ENCODE results near the gene SENP2.

SENP2 gene

GRCh38 chr3:185657691-185658503 lies 71.8 kb downstream of the SENP2 start:
- Histone ChIP-seq H3K9me3 (ENCODE audit: insufficient read depth, low read depth, low read length) (no peaks in the 10 kb centered on the region), H4K91ac (ENCODE audit: low read depth, low read length) (no peak overlapping the region), H2BK5ac (ENCODE audit: low read depth, low read length, poor library complexity) (no peak overlapping the region), H4K12ac (ENCODE audit: low read depth, low read length) (no peak overlapping the region), H3K36me3 (ENCODE audit: control insufficient read depth in 1 of 2, insufficient read depth in 2 of 2, low read length in 2 of 2) (peaks cover 50 to 54% of the 10 kb centered on the region in 2 experiments), H3K9ac (ENCODE audit: low read length) (no peak overlapping the region), H3K27ac (ENCODE audit: low read depth, low read length) (no peak overlapping the region), H3K14ac (ENCODE audit: low read length) (no peak overlapping the region), H4K8ac (ENCODE audit: low read depth, low read length) (no peak overlapping the region), H3K4ac (ENCODE audit: low read depth, low read length) (no peak overlapping the region), H3K79me2 (ENCODE audit: control insufficient read depth, insufficient read depth, low read length, poor library complexity) (no peaks in the 10 kb centered on the region), H3K79me1 (ENCODE audit: low read length) (no peaks in the 10 kb centered on the region), H3K27me3 (ENCODE audit: insufficient read depth, low read length) (no peaks in the 10 kb centered on the region), H3K4me2 (ENCODE audit: low read length) (no peak overlapping the region), H3K4me1 (ENCODE audit: control insufficient read depth in 1 of 2, insufficient read depth in 2 of 2, low read length in 2 of 2) (peaks cover 12 to 15% of the 10 kb centered on the region in 2 experiments), H3K18ac (ENCODE audit: low read length) (peak overlapping the region; percentile 34), H3K23ac (ENCODE audit: low read length) (no peak overlapping the region), H2AFZ (ENCODE audit: insufficient read depth, low read length, poor library complexity) (no peak overlapping the region), H2BK12ac (ENCODE audit: low read length) (no peak overlapping the region), H2BK120ac (ENCODE audit: insufficient read depth, low read length, poor library complexity) (no peak overlapping the region), H3K4me3 (ENCODE audit: low read depth, low read length) (no peak overlapping the region), H2AK5ac (ENCODE audit: low read length) (no peak overlapping the region)
- peak in 1 of 2 donors; percentile 41 for DNase-seq
- WGBS (ENCODE audit: extremely low coverage, insufficient coverage, insufficient read length): no CpG with 5 or more reads among the region's 15 CpGs

- H3K4me3 ChIP-seq (ENCODE audit: low read depth, low read length): no peak overlapping the region
- no peak overlapping the region for H3K27ac ChIP-seq (ENCODE audit: low read depth, low read length)
- peak overlapping the region; percentile 7 for H2BK12ac ChIP-seq (ENCODE audit: low read length)
- H3K27me3 ChIP-seq (ENCODE audit: insufficient read depth, low read length): no peaks in the 10 kb centered on the region
- no peak overlapping the region for H2AFZ ChIP-seq (ENCODE audit: insufficient read depth, low read length, poor library complexity)
- no peaks in the 10 kb centered on the region for H3K79me1 ChIP-seq (ENCODE audit: low read length)
- no peak overlapping the region for H2AK5ac ChIP-seq (ENCODE audit: low read length)
- no peak overlapping the region for H4K12ac ChIP-seq (ENCODE audit: low read depth, low read length)
- H3K4me2 ChIP-seq (ENCODE audit: low read length): no peak overlapping the region
- H3K4me1 ChIP-seq (ENCODE audit: control insufficient read depth in 1 of 2, insufficient read depth in 2 of 2, low read length in 2 of 2): peaks cover 12 to 15% of the 10 kb centered on the region in 2 experiments
- no peak overlapping the region for H4K91ac ChIP-seq (ENCODE audit: low read depth, low read length)
- peaks cover 45 to 54% of the 10 kb centered on the region in 2 experiments for H3K36me3 ChIP-seq (ENCODE audit: control insufficient read depth in 1 of 2, insufficient read depth in 2 of 2, low read length in 2 of 2)
- no CpG with 5 or more reads among the region's 8 CpGs for WGBS (ENCODE audit: extremely low coverage, insufficient coverage, insufficient read length)
- DNase-seq: peak; percentile 96 to 98
- no peaks in the 10 kb centered on the region for H3K9me3 ChIP-seq (ENCODE audit: insufficient read depth, low read depth, low read length)
- no peak overlapping the region for H4K8ac ChIP-seq (ENCODE audit: low read depth, low read length)
- no peak overlapping the region for H3K18ac ChIP-seq (ENCODE audit: low read length)
- H2BK120ac ChIP-seq (ENCODE audit: insufficient read depth, low read length, poor library complexity): no peak overlapping the region
- no peak overlapping the region for H2BK5ac ChIP-seq (ENCODE audit: low read depth, low read length, poor library complexity)
- no peak overlapping the region for H3K4ac ChIP-seq (ENCODE audit: low read depth, low read length)
- no peak overlapping the region for H3K23ac ChIP-seq (ENCODE audit: low read length)
- no peaks in the 10 kb centered on the region for H3K79me2 ChIP-seq (ENCODE audit: control insufficient read depth, insufficient read depth, low read length, poor library complexity)
- H3K9ac ChIP-seq (ENCODE audit: low read length): no peak overlapping the region
- no peak overlapping the region for H3K14ac ChIP-seq (ENCODE audit: low read length)
These were observed 72.4 kb downstream of the SENP2 start for GRCh38 chr3:185658504-185658912.

DNA sequence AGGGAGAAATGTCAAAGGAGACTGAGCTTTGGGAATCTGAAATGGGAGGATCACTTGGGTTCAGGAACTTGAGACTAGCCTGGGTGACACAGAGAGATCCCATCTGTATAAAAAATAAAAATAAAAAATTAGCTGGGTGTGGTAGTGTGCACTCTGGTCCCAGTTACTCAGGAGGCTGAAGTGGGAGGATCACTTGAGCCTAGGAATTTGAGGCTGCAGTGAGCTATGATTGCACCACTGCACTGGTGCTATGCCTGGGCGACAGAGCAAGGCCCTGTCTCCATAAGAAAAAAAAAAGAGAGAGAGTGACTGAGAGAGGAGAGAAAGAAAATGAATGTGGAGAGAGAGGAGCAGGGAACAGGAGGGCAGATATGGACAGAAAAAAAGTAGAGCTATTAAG lies 72.8 kb downstream of the SENP2 start:
- no peaks in the 10 kb centered on the region for H3K27me3 ChIP-seq (ENCODE audit: insufficient read depth, low read length)
- no peak overlapping the region for H3K14ac ChIP-seq (ENCODE audit: low read length)
- no peak overlapping the region for H3K4ac ChIP-seq (ENCODE audit: low read depth, low read length)
- H3K79me1 ChIP-seq (ENCODE audit: low read length): no peaks in the 10 kb centered on the region
- no peak overlapping the region for H3K23ac ChIP-seq (ENCODE audit: low read length)
- peaks cover 12 to 15% of the 10 kb centered on the region in 2 experiments for H3K4me1 ChIP-seq (ENCODE audit: control insufficient read depth in 1 of 2, insufficient read depth in 2 of 2, low read length in 2 of 2)
- no peak overlapping the region for H2AFZ ChIP-seq (ENCODE audit: insufficient read depth, low read length, poor library complexity)
- no peak overlapping the region for H2BK12ac ChIP-seq (ENCODE audit: low read length)
- no CpG with 5 or more reads among the region's 1 CpG for WGBS (ENCODE audit: extremely low coverage, insufficient coverage, insufficient read length)
- no peak overlapping the region for H3K4me3 ChIP-seq (ENCODE audit: low read depth, low read length)
- no peak overlapping the region for H3K27ac ChIP-seq (ENCODE audit: low read depth, low read length)
- H3K36me3 ChIP-seq (ENCODE audit: control insufficient read depth in 1 of 2, insufficient read depth in 2 of 2, low read length in 2 of 2): peaks cover 45 to 51% of the 10 kb centered on the region in 2 experiments
- no peaks in the 10 kb centered on the region for H3K9me3 ChIP-seq (ENCODE audit: insufficient read depth, low read depth, low read length)
- no peak overlapping the region for H4K8ac ChIP-seq (ENCODE audit: low read depth, low read length)
- no peak overlapping the region for H2BK120ac ChIP-seq (ENCODE audit: insufficient read depth, low read length, poor library complexity)
- no peak overlapping the region for H3K4me2 ChIP-seq (ENCODE audit: low read length)
- H2BK5ac ChIP-seq (ENCODE audit: low read depth, low read length, poor library complexity): no peak overlapping the region
- H2AK5ac ChIP-seq (ENCODE audit: low read length): no peak overlapping the region
- H3K9ac ChIP-seq (ENCODE audit: low read length): no peak overlapping the region
- no peak overlapping the region for H4K91ac ChIP-seq (ENCODE audit: low read depth, low read length)
- H4K12ac ChIP-seq (ENCODE audit: low read depth, low read length): no peak overlapping the region
- no peak overlapping the region for H3K18ac ChIP-seq (ENCODE audit: low read length)
- H3K79me2 ChIP-seq (ENCODE audit: control insufficient read depth, insufficient read depth, low read length, poor library complexity): no peaks in the 10 kb centered on the region
- no peak for DNase-seq

GRCh38 chr3:185659942-185660921 lies 74.1 kb downstream of the SENP2 start:
- Histone ChIP-seq H3K4me1 (ENCODE audit: control insufficient read depth in 1 of 2, insufficient read depth in 2 of 2, low read length in 2 of 2) (peaks cover 12 to 15% of the 10 kb centered on the region in 2 experiments), H3K4me3 (ENCODE audit: low read depth, low read length) (no peak overlapping the region), H3K23ac (ENCODE audit: low read length) (no peak overlapping the region), H3K18ac (ENCODE audit: low read length) (no peak overlapping the region), H4K12ac (ENCODE audit: low read depth, low read length) (no peak overlapping the region), H2BK12ac (ENCODE audit: low read length) (no peak overlapping the region), H3K14ac (ENCODE audit: low read length) (no peak overlapping the region), H3K27ac (ENCODE audit: low read depth, low read length) (no peak overlapping the region), H2AFZ (ENCODE audit: insufficient read depth, low read length, poor library complexity) (no peak overlapping the region), H3K4ac (ENCODE audit: low read depth, low read length) (no peak overlapping the region), H2BK5ac (ENCODE audit: low read depth, low read length, poor library complexity) (no peak overlapping the region), H3K36me3 (ENCODE audit: control insufficient read depth in 1 of 2, insufficient read depth in 2 of 2, low read length in 2 of 2) (peaks cover 38 to 44% of the 10 kb centered on the region in 2 experiments), H3K9ac (ENCODE audit: low read length) (no peak overlapping the region), H2BK120ac (ENCODE audit: insufficient read depth, low read length, poor library complexity) (no peak overlapping the region), H3K79me1 (ENCODE audit: low read length) (no peaks in the 10 kb centered on the region), H3K79me2 (ENCODE audit: control insufficient read depth, insufficient read depth, low read length, poor library complexity) (no peaks in the 10 kb centered on the region), H3K4me2 (ENCODE audit: low read length) (no peak overlapping the region), H2AK5ac (ENCODE audit: low read length) (no peak overlapping the region), H3K27me3 (ENCODE audit: insufficient read depth, low read length) (no peaks in the 10 kb centered on the region), H4K8ac (ENCODE audit: low read depth, low read length) (no peak overlapping the region), H4K91ac (ENCODE audit: low read depth, low read length) (no peak overlapping the region), H3K9me3 (ENCODE audit: insufficient read depth, low read depth, low read length) (no peaks in the 10 kb centered on the region)
- WGBS (ENCODE audit: extremely low coverage, insufficient coverage, insufficient read length): no CpG with 5 or more reads among the region's 18 CpGs
- DNase-seq: peak; percentile 80 to 93
